Measurements from ENCODE around the gene NEK3.
"Not testable (repeated sequence)": the region's sequence is repeated elsewhere in the genome, so short reads cannot be mapped to it uniquely, and the experiment has no call there.

DNA sequence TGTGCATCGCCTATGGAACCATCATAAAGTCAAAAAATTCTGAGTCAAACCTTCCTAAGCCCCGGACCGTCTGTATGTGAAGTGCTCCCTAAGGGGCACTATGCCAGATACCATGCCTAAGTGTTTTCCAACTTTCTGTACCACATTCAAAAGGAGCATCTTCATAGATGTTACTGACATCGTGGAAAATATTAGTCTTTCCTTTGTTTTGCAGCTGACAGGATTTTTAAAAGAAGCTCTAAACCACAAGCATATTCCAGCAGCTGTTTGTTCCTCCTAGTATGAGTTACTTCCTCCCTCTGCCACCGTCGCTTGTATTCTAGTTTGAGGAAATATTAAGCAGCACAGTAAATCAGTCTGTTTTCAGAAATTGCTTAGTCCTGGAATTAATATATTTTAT is 14.6 kb upstream of the NEK3 start:
- TF ChIP-seq, protein P1, sequence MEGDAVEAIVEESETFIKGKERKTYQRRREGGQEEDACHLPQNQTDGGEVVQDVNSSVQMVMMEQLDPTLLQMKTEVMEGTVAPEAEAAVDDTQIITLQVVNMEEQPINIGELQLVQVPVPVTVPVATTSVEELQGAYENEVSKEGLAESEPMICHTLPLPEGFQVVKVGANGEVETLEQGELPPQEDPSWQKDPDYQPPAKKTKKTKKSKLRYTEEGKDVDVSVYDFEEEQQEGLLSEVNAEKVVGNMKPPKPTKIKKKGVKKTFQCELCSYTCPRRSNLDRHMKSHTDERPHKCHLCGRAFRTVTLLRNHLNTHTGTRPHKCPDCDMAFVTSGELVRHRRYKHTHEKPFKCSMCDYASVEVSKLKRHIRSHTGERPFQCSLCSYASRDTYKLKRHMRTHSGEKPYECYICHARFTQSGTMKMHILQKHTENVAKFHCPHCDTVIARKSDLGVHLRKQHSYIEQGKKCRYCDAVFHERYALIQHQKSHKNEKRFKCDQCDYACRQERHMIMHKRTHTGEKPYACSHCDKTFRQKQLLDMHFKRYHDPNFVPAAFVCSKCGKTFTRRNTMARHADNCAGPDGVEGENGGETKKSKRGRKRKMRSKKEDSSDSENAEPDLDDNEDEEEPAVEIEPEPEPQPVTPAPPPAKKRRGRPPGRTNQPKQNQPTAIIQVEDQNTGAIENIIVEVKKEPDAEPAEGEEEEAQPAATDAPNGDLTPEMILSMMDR (IDR thresholded peaks at IDR 0.05), result not testable (repeated sequence)
- not testable (repeated sequence) for TF ChIP-seq POLR2A (IDR thresholded peaks at IDR 0.05)

Measured in adrenal gland (tissue), 5 donors.